Spinal cord (tissue), 10 donors: Measurements from ENCODE around the gene METTL6. TPM values are rescaled to one million over a fixed set of nuclear protein-coding genes. Genes with fewer than 3 reads are reported as not detected.
"Not testable (repeated sequence)": the region's sequence is repeated elsewhere in the genome, so short reads cannot be mapped to it uniquely, and the experiment has no call there.

Experiments
- DNase-seq, 6 donors: peaks; one replicate each; pipeline versions ENCODE4 v3.0.0 to v3.0.0-alpha.2; 2013 to 2015; ENCODE audit warnings: low spot score in 6 of 6, low read depth in 4 of 6
- H3K27ac ChIP-seq: one replicate; pipeline ENCODE4 v1.5.1; 2013; ENCODE audit warnings: low read depth, low read length, control low read depth
- H3K27me3 ChIP-seq: one replicate; pipeline ENCODE4 v1.6.1; 2013; ENCODE audit warnings: low read length; ENCODE audit not compliant: control insufficient read depth, insufficient read depth
- H3K36me3 ChIP-seq: one replicate; pipeline ENCODE4 v1.6.1; 2013; ENCODE audit warnings: low read length; ENCODE audit not compliant: control insufficient read depth, insufficient read depth
- H3K4me1 ChIP-seq: one replicate; pipeline ENCODE4 v1.6.1; 2013; ENCODE audit warnings: low read length; ENCODE audit not compliant: control insufficient read depth, insufficient read depth
- H3K4me3 ChIP-seq: one replicate; pipeline ENCODE4 v1.5.1; 2013; ENCODE audit warnings: low read depth, low read length, control low read depth
- H3K9me3 ChIP-seq: one replicate; pipeline ENCODE4 v1.6.1; 2013; ENCODE audit warnings: low read length; ENCODE audit not compliant: control insufficient read depth, insufficient read depth
- WGBS: methylation state at CpG from one replicate; pipeline ENCODE4 v1.1.5; 2013; ENCODE audit warnings: missing lambda C conversion rate; ENCODE audit not compliant: insufficient coverage; 5-methylcytosine and 5-hydroxymethylcytosine counted together
- polyA plus RNA-seq, 2 donors: library from polyadenylated mRNA; unstranded; fragments of 120-200 nt; gene quantifications; one replicate each; pipeline ENCODE4 v1.2.1, GENCODE V29; 2013; ENCODE audit not compliant: insufficient read length in 2 of 2
- total RNA-seq, 2 donors: library from RNA; depleted of rRNA in 1 of 2; stranded (reverse); fragments of 120-200 nt in 1 of 2; fragments of >200 nt in 1 of 2; gene quantifications; one replicate each; pipeline versions ENCODE4 v1.2.3 to v1.2.4, GENCODE V29; 2013 to 2014
- donor health status: healthy.

The METTL6 gene
- total and polyA plus RNA-seq, 4 donors: 30.0 to 50.3 (median 38.3) TPM

DNA sequence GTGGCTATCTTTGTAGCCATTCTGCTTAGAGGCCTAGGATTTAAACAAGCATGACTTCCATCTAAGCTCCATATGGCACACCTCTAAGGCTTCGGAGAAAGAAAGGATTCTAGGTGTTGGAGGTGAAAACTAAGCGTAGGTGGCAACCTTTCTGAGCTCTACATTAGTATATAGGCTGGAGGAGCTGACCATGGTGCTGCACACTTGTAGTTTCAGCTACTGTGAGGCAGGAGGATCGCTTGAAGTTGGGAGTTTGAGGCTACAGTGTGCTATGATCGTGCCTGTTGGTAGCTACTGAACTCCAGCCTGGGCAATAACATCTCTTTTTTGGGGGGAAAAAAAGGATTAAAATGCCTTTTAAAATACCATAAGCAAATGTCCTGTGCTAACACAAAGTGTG is 7.4 kb upstream of the METTL6 start:
- Histone ChIP-seq H3K27ac (no peak overlapping the region), H3K4me1 (no peaks in the 10 kb centered on the region), H3K36me3 (peaks cover 36% of the 10 kb centered on the region), H3K9me3 (no peaks in the 10 kb centered on the region), H3K4me3 (no peak overlapping the region), H3K27me3 (no peaks in the 10 kb centered on the region)
- DNase-seq: no peak
- WGBS: 96% methylated on average over 3 of the region's 4 CpGs

DNA sequence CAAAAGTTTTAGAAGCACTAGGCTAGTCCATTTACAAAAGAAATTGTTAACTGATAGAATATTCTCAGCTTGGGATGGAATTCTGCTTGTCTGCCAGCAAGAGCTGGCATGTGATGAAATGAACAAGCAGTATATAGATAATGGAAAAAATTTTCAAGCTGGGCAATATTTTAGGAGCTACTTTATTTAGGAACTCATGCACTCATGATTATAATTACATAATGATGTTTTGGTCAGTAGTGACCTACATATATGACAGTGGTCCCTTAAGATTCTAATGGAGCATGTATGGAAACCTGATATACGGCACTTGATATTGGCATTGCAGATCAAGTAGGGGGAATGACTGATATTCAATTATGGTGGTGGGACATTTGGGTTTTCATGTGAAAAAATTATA is 6.2 kb upstream of the METTL6 start:
- Histone ChIP-seq H3K4me1 (no peaks in the 10 kb centered on the region), H3K27me3 (no peaks in the 10 kb centered on the region), H3K9me3 (no peaks in the 10 kb centered on the region), H3K36me3 (peaks cover 31% of the 10 kb centered on the region), H3K4me3 (no peak overlapping the region), H3K27ac (no peak overlapping the region)
- DNase-seq: no peak
- WGBS: 100% methylated on average over 1 of the region's 1 CpG

DNA sequence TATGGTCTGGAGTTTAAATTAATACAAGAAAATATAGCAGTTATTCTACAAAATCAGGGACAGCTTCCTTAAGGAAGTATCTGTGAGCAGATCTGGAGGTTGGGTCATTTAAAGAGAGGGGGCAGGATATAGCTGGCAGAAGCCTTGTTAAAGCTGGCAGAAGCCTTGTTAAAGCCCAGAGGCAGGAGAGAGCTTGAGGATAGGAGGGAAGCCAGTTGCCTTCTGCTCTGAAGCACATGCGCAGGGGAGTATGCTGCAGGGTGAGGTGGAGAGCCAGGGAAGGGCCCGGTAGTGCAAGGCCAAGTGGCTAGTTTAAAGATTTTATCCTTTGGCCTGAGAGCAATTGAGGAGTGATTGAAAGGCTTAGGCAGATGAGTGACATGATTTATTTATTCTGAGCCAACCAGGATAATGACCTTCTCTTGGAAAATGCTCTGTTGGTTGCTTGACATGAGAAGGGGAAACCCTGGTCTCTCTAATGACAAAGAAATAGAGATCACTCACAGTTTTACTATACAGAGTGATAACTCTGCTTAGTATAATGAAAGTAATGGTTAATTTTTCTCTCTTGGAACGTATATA is 4.0 kb upstream of the METTL6 start:
- H3K9me3 ChIP-seq: no peaks in the 10 kb centered on the region
- no peaks in the 10 kb centered on the region for H3K27me3 ChIP-seq
- H3K4me3 ChIP-seq: no peak overlapping the region
- no peak overlapping the region for H3K27ac ChIP-seq
- H3K36me3 ChIP-seq: peaks cover 15% of the 10 kb centered on the region
- no peak for DNase-seq
- 94% methylated on average over 2 of the region's 3 CpGs for WGBS
- H3K4me1 ChIP-seq: no peaks in the 10 kb centered on the region

DNA sequence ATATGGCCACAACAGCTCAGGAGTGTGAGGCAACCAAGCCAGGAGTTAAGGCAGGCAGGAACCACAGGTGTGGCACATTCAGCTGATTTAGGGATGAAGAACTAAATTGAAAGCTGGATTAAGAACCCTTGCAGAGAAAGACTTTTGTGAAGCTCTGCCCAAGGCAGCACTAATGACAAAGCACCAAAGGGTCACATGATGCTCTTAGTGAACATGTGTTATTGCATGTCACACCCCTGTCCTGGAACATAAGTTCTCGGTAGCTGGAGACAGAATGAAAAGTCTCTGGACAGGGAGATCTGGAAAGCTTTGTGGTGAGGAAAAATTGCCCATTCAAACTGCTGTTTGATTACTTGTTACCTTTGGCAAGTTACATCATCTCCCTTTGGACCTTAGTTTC is 3.3 kb upstream of the METTL6 start:
- no peak overlapping the region for H3K4me3 ChIP-seq
- no peak for DNase-seq
- H3K36me3 ChIP-seq: peaks cover 11% of the 10 kb centered on the region
- H3K27me3 ChIP-seq: no peaks in the 10 kb centered on the region
- H3K27ac ChIP-seq: no peak overlapping the region
- WGBS: no CpG with 5 or more reads among the region's 1 CpG
- peaks cover 3% of the 10 kb centered on the region for H3K4me1 ChIP-seq
- no peaks in the 10 kb centered on the region for H3K9me3 ChIP-seq

DNA sequence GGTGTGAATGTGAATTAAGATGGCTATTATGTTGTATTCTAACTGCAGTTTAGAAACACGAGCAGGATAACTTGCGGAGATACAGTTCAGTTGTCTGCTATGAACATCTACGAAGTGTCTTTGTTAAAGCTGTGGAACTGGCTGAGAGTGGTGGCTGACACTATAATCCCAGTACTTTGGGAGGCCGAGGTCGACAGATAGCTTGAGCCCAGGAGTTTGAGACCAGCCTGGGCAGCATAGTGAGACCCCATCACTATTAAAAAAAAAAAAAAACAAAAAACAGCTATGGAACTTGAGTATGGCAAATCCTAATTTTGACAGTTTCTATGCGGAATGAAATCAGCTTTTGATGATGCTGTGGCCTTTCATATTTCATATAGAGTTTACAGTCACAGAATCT is 1.7 kb upstream of the METTL6 start:
- Histone ChIP-seq H3K4me3 (no peak overlapping the region), H3K4me1 (peaks cover 3% of the 10 kb centered on the region)

DNA sequence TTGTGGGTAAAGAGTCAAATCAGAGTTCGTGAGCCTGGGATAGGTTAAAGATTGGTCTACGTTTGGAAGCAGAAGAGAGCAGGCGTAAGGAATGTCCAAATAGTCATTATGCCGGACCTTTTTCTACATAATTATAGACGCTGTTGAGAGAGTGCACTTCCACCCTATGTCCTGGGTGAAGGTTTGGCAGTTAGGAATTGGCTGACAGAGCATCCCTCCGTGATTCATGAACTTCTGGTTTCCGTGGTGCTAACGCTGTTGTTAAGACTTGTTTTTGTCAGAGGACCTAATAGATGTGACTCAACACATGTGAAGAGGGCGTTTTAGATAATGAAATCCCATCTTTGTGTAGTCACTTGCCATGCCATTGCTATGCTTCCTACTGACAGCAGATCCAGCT is 1.2 kb upstream of the METTL6 start:
- H3K4me3 ChIP-seq: peak overlapping the region; percentile 95
- no peaks in the 10 kb centered on the region for H3K27me3 ChIP-seq
- H3K4me1 ChIP-seq: peaks cover 3% of the 10 kb centered on the region
- 38% methylated on average over 6 of the region's 9 CpGs for WGBS
- no peaks in the 10 kb centered on the region for H3K9me3 ChIP-seq
- DNase-seq: no peak
- H3K27ac ChIP-seq: no peak overlapping the region
- H3K36me3 ChIP-seq: peaks cover 16% of the 10 kb centered on the region

More for the DNA sequence above, 1.7 kb upstream of the METTL6 start:
- no peak for DNase-seq
- Histone ChIP-seq H3K27me3 (no peaks in the 10 kb centered on the region), H3K36me3 (peaks cover 12% of the 10 kb centered on the region), H3K9me3 (no peaks in the 10 kb centered on the region), H3K27ac (no peak overlapping the region)
- 100% methylated on average over 4 of the region's 6 CpGs for WGBS

DNA sequence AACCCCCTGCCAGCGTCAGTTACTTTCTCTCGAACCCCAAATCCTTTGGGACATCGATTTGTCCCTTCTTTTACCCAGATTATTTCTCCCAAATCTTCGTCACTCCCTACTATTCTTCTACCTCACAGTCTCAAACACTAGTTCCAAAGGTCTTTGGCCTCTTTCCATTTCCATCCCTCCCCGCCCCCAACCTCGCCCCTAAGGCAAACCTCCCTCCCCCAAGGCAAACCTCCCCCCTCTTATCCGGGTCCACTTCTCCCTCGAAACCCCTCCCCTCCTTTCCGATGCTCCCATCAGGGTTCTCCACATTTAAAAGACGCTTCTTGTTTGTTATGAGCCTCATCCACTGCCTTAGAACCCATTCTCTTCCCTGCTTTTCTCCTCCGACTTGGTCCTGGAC is 637 bp upstream of the METTL6 start:
- Histone ChIP-seq H3K27ac (no peak overlapping the region), H3K4me1 (peaks cover 3% of the 10 kb centered on the region), H3K4me3 (peak overlapping the region; percentile 95), H3K36me3 (peaks cover 21% of the 10 kb centered on the region), H3K27me3 (no peaks in the 10 kb centered on the region), H3K9me3 (no peaks in the 10 kb centered on the region)
- DNase-seq: peak in 1 of 6 donors; percentile 15
- WGBS: 0% methylated on average over 9 of the region's 11 CpGs

DNA sequence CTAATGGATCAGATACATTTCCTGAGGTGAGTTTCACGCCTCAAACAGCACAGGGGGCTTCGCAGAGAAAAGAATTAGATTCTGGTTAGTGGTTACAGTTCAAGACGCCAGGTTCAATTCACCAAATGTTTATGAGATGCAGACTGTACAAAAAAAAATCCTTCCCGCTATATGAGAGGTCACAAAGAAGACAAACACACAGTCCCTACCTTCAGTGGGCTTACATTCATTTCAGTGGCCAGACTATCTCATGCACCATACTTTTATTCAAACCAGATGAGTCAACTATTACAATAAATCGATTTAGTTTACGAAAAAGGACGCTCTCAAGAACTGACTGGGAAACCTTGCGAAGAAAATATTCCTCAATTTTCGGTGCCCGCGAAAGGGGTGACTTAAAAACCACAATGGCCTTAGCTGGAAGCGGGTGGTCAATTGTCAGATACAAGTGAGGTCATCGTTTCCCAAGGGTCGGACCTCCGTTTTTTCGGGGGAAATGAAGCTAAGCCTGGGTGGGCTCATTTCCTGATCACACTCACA is 695 bp downstream of the METTL6 start:
- H3K27me3 ChIP-seq: no peaks in the 10 kb centered on the region
- peak overlapping the region; percentile 95 for H3K4me3 ChIP-seq
- 30% methylated on average over 11 of the region's 16 CpGs for WGBS
- H3K36me3 ChIP-seq: peaks cover 30% of the 10 kb centered on the region
- peaks cover 3% of the 10 kb centered on the region for H3K4me1 ChIP-seq
- H3K27ac ChIP-seq: no peak overlapping the region
- H3K9me3 ChIP-seq: no peaks in the 10 kb centered on the region
- no peak for DNase-seq

DNA sequence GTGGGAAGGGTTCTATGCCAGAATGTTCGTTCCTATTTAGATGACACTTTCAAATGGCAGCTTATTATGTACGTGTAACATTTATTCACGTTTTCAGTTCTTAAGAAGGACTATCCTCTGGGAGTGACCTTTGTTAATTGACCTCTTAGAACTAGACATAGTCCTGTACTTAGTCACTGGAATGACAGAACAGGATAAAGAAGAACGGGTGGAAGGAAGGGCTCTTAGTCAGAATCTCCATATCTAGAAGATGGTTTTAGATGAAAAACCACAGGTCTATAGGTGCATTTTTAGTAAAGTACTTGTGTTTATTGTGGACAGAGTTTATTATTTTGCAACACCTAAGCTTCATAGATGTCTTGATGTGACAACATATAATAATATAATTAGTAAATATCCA is 6.5 kb downstream of the METTL6 start:
- peaks cover 2% of the 10 kb centered on the region for H3K4me1 ChIP-seq
- no peak overlapping the region for H3K27ac ChIP-seq
- H3K27me3 ChIP-seq: no peaks in the 10 kb centered on the region
- no CpG with 5 or more reads among the region's 4 CpGs for WGBS
- H3K36me3 ChIP-seq: peaks cover 31% of the 10 kb centered on the region
- H3K4me3 ChIP-seq: no peak overlapping the region
- H3K9me3 ChIP-seq: no peaks in the 10 kb centered on the region
- DNase-seq: no peak

DNA sequence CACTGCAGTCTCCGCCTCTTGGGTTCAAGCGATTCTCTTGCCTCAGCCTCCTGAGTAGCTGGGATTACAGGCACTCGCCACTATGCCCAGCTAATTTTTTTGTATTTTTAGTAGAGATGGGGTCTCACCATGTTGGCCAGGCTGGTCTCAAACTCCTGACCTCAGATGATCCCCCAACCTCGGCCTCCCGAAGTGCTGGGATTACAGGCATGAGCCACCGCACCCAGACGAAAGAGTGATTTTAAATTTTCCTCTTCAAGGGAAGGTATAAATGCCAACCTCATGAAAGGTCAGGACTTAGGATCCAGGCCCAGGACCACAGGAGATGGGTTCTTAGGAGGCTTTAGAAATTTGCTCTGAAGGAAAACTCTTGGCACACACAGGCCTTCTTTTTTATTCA is 16.4 kb downstream of the METTL6 start:
- H3K27ac ChIP-seq, DNase-seq, H3K27me3 ChIP-seq, H3K4me1 ChIP-seq, H3K4me3 ChIP-seq, H3K9me3 ChIP-seq: not testable (repeated sequence)
- WGBS: 82% methylated on average over 2 of the region's 7 CpGs
- H3K36me3 ChIP-seq: peaks cover 54% of the 10 kb centered on the region
